Measurements from ENCODE around the gene TFF1.

DNA sequence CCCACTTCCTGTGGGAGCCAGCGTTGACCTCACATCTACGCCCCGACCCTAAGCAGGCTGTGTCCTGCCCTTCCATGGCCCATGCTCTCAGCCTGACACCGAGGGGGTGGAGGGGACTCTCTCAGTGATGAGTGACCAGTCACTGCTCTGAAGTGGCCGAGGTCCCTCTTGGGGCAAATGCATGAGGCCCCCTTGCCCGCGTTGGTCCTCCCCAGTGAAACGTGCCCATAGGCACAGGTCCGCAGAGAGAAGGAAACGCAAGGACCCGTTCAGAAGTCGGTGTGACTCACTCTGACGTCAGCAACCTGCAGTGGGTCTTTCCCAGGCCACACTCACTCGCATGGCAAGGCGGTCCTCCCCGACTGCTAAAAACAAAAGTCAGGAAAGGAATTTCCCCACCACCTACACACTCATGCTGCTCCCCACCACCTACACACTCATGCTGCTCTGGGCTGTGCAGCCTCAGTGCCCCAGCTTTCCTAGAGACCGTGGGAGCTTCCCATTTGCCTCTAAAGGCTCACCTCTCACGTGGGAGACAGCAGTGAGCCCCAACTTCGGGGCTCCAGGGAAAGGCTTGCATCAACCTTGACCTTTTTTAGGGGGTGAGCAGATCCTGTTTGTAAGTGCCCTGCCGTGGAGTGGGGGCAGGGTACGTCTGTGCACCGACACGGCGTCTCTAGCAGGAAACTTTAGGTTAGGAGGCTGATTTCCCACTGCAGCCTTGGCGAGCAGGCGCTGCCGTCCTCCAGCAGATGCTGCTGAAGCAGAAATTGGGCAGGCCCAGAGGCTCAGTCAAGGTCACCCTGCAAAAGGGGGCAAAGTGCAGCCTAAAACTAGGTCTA lies 48.8 kb upstream of the TFF1 start:
- no peak for TF ChIP-seq CTCF (conservative IDR thresholded peaks at IDR 0.05; ENCODE audit: low read length)
- no peak for TF ChIP-seq EZH2phosphoT487 (IDR thresholded peaks at IDR 0.05; ENCODE audit: borderline replicate concordance)

Data from Loucy (cell line).